ENCODE measurements around the gene CPNE8.

The CPNE8 gene

DNA sequence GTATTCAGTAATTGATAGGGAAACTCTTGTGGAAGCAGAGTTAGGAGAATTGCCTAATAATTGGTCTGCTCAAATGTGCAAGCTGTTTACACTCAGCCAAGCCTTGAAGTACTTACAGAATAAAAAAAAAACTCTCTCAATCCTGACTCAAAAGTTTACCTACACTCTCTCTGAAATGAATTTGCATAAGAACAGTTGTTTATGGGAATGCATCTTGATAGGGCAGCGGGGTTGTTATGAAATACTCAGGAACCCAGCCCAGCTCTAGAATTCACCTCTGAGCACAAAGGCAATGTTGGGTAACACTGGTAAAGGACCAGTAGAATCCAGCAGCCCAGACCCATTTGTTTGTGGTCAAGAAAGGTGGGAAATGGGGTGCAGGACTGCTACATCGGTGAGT, 267.0 kb downstream of the CPNE8 start:
- no peak overlapping the region for H3K4me3 ChIP-seq (ENCODE audit: low read length)
- no peaks in the 10 kb centered on the region for H3K9me3 ChIP-seq (replicated peaks; ENCODE audit: insufficient read depth, low read length)
- H3K27ac ChIP-seq (ENCODE audit: low read length) = no peak overlapping the region
- no peaks in the 10 kb centered on the region for H3F3A ChIP-seq (ENCODE audit: insufficient read depth, low read length)
- DNase-seq = no peak
- H3K27me3 ChIP-seq (replicated peaks; ENCODE audit: insufficient read depth, low read length) = no peaks in the 10 kb centered on the region
- no peaks in the 10 kb centered on the region for H4K20me1 ChIP-seq (ENCODE audit: insufficient read depth, low read length)
- H3K36me3 ChIP-seq (replicated peaks; ENCODE audit: insufficient read depth, low read length) = no peaks in the 10 kb centered on the region
- no peak overlapping the region for H2AFZ ChIP-seq (ENCODE audit: low read length)
- no peaks in the 10 kb centered on the region for H3K79me2 ChIP-seq (ENCODE audit: low read length)
- no peaks in the 10 kb centered on the region for H3K4me1 ChIP-seq (ENCODE audit: low read length)
- TF ChIP-seq EZH2phosphoT487 (IDR thresholded peaks at IDR 0.05; ENCODE audit: low read length) (no peak), EZH2 (optimal IDR thresholded peaks at IDR 0.05; ENCODE audit: low read depth, low read length) (no peak)
- TF ChIP-seq, protein P1, sequence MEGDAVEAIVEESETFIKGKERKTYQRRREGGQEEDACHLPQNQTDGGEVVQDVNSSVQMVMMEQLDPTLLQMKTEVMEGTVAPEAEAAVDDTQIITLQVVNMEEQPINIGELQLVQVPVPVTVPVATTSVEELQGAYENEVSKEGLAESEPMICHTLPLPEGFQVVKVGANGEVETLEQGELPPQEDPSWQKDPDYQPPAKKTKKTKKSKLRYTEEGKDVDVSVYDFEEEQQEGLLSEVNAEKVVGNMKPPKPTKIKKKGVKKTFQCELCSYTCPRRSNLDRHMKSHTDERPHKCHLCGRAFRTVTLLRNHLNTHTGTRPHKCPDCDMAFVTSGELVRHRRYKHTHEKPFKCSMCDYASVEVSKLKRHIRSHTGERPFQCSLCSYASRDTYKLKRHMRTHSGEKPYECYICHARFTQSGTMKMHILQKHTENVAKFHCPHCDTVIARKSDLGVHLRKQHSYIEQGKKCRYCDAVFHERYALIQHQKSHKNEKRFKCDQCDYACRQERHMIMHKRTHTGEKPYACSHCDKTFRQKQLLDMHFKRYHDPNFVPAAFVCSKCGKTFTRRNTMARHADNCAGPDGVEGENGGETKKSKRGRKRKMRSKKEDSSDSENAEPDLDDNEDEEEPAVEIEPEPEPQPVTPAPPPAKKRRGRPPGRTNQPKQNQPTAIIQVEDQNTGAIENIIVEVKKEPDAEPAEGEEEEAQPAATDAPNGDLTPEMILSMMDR (IDR thresholded peaks at IDR 0.05; ENCODE audit: low read length) = no peak
- H3K9ac ChIP-seq (ENCODE audit: low read length) = no peak overlapping the region
- H3K4me2 ChIP-seq (ENCODE audit: low read depth, low read length) = no peak overlapping the region
- H3K9me2 ChIP-seq (replicated peaks; ENCODE audit: insufficient read depth, low read length) = no peaks in the 10 kb centered on the region

DNA sequence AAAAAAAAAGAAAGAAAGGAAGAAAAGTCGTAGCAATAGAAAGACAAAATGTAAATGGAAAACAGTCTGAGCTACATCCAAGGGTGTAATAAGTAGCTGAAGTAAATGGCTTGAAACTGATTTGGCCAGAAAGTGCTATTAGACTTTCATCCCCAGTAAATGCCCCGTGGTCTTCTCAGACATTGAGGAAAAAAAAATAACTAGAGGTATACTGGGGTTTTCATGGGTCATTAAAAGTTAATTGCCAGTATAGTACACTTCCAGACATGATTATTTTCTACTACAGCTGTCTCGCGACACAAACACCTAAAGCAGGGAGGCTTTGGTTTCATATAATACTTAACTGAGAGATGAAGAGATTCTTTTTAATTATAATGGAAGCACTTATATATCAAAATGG, 271.9 kb downstream of the CPNE8 start:
- no peak for DNase-seq
- Histone ChIP-seq H3K4me1 (ENCODE audit: low read length) (no peaks in the 10 kb centered on the region), H2AFZ (ENCODE audit: low read length) (no peak overlapping the region)

DNA sequence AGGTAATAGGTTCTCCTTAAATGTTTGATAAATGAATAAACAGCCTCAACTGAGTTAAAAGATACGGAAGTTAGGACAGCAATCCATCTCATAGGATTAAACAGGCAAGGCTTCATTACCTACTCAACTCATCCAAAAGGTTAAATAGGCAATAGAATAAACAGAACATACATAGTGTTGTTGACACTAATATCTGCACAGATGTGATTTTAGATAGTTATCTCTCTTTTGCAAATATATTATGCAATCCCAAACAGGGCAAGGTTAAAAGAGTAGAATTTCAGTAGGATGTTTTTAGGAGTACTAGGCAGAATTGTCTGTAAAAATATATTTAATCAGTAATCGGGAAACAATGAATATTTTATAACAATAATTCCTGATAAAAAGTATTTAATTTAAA, 276.3 kb downstream of the CPNE8 start:
- Histone ChIP-seq H3K79me2 (ENCODE audit: low read length) (no peaks in the 10 kb centered on the region), H3K9ac (ENCODE audit: low read length) (no peak overlapping the region), H3K9me2 (replicated peaks; ENCODE audit: insufficient read depth, low read length) (no peaks in the 10 kb centered on the region), H3K4me3 (ENCODE audit: low read length) (no peak overlapping the region), H3K9me3 (replicated peaks; ENCODE audit: insufficient read depth, low read length) (no peaks in the 10 kb centered on the region), H3K36me3 (replicated peaks; ENCODE audit: insufficient read depth, low read length) (no peaks in the 10 kb centered on the region), H3F3A (ENCODE audit: insufficient read depth, low read length) (no peaks in the 10 kb centered on the region), H4K20me1 (ENCODE audit: insufficient read depth, low read length) (no peaks in the 10 kb centered on the region), H3K27me3 (replicated peaks; ENCODE audit: insufficient read depth, low read length) (no peaks in the 10 kb centered on the region), H2AFZ (ENCODE audit: low read length) (no peak overlapping the region), H3K4me2 (ENCODE audit: low read depth, low read length) (no peak overlapping the region), H3K27ac (ENCODE audit: low read length) (no peak overlapping the region), H3K4me1 (ENCODE audit: low read length) (no peaks in the 10 kb centered on the region)
- no peak for DNase-seq
- TF ChIP-seq EZH2phosphoT487 (IDR thresholded peaks at IDR 0.05; ENCODE audit: low read length) = no peak
- no peak for TF ChIP-seq EZH2 (optimal IDR thresholded peaks at IDR 0.05; ENCODE audit: low read depth, low read length)

More for the DNA sequence above, 271.9 kb downstream of the CPNE8 start:
- no peaks in the 10 kb centered on the region for H3K36me3 ChIP-seq (replicated peaks; ENCODE audit: insufficient read depth, low read length)
- H3K4me3 ChIP-seq (ENCODE audit: low read length) = no peak overlapping the region
- no peak overlapping the region for H3K4me2 ChIP-seq (ENCODE audit: low read depth, low read length)
- H3F3A ChIP-seq (ENCODE audit: insufficient read depth, low read length) = no peaks in the 10 kb centered on the region
- no peaks in the 10 kb centered on the region for H3K27me3 ChIP-seq (replicated peaks; ENCODE audit: insufficient read depth, low read length)
- TF ChIP-seq EZH2phosphoT487 (IDR thresholded peaks at IDR 0.05; ENCODE audit: low read length) = no peak
- TF ChIP-seq, protein P1 (IDR thresholded peaks at IDR 0.05; ENCODE audit: low read length) = no peak
- TF ChIP-seq EZH2 (optimal IDR thresholded peaks at IDR 0.05; ENCODE audit: low read depth, low read length) = no peak
- H3K79me2 ChIP-seq (ENCODE audit: low read length) = no peaks in the 10 kb centered on the region
- no peaks in the 10 kb centered on the region for H3K9me2 ChIP-seq (replicated peaks; ENCODE audit: insufficient read depth, low read length)
- no peaks in the 10 kb centered on the region for H3K9me3 ChIP-seq (replicated peaks; ENCODE audit: insufficient read depth, low read length)
- H3K27ac ChIP-seq (ENCODE audit: low read length) = no peak overlapping the region
- H4K20me1 ChIP-seq (ENCODE audit: insufficient read depth, low read length) = no peaks in the 10 kb centered on the region
- no peak overlapping the region for H3K9ac ChIP-seq (ENCODE audit: low read length)

DNA sequence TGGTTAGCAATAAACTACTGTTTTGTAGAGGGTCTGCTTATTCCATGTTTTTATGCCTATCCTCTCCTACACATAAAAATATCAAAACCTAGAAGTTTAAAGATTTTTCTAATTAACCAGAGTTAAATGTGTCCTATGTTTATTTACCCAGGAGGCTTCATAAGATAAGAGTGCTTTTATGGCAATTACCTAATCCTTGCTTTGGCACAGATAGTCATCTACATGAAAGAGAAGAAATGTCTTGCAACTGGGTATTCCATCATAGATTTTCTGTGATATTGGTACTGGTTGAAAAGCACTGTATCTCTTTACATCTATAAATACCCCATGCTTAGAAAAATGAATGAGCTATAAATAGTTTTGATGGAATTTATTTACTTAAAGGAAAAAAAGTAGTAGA, 277.1 kb downstream of the CPNE8 start:
- Histone ChIP-seq H3K79me2 (ENCODE audit: low read length) (no peaks in the 10 kb centered on the region), H3K27ac (ENCODE audit: low read length) (no peak overlapping the region), H3K9ac (ENCODE audit: low read length) (no peak overlapping the region), H3K4me2 (ENCODE audit: low read depth, low read length) (no peak overlapping the region), H3K36me3 (replicated peaks; ENCODE audit: insufficient read depth, low read length) (no peaks in the 10 kb centered on the region), H4K20me1 (ENCODE audit: insufficient read depth, low read length) (no peaks in the 10 kb centered on the region), H3K27me3 (replicated peaks; ENCODE audit: insufficient read depth, low read length) (no peaks in the 10 kb centered on the region), H3K4me1 (ENCODE audit: low read length) (no peaks in the 10 kb centered on the region), H3K9me2 (replicated peaks; ENCODE audit: insufficient read depth, low read length) (no peaks in the 10 kb centered on the region), H3K4me3 (ENCODE audit: low read length) (no peak overlapping the region), H2AFZ (ENCODE audit: low read length) (no peak overlapping the region), H3F3A (ENCODE audit: insufficient read depth, low read length) (no peaks in the 10 kb centered on the region), H3K9me3 (replicated peaks; ENCODE audit: insufficient read depth, low read length) (no peaks in the 10 kb centered on the region)
- DNase-seq = no peak
- no peak for TF ChIP-seq EZH2 (optimal IDR thresholded peaks at IDR 0.05; ENCODE audit: low read depth, low read length)
- TF ChIP-seq, protein P1 (IDR thresholded peaks at IDR 0.05; ENCODE audit: low read length) = no peak
- TF ChIP-seq EZH2phosphoT487 (IDR thresholded peaks at IDR 0.05; ENCODE audit: low read length) = no peak
